ENCODE measurements around the gene TPRG1. TPM values are rescaled to one million over a fixed set of nuclear protein-coding genes. Genes with fewer than 3 reads are reported as not detected.

Gene TPRG1
- total and polyA plus RNA-seq, 2 of the 8 experiments (the other 6 are each of a cell fraction or from before 2014, with no cell fraction given) = 0.37 to 0.47 TPM

DNA sequence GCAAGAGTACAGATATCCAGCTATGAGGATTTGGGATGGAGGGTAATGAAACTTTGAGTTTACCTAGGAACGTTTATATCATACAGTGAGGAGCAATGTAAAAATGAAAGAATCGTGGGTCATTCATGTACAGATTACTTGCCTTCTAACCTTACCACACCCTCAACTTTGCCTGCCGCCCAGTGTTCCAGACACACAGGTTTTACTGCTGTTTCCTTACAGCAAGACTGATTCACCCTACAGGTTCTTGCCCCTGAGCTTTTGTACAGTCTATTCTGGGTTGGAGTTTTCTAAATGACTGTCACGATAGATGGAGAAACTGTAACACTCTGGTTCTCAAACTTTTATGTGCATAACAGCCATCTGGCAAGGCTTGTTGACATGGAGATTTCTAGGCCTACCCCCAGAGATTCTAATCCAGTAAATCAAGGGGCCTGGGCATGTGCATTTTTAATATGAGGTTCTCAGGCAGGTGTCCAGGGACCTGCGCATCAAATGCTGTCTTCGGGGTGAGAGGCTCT lies 6.6 kb upstream of the TPRG1 start:
- DNase-seq (ENCODE audit: low read depth in 1 of 2, low spot score in 2 of 2) (no peak), FAIRE-seq (no peak)
- H3K4me3 ChIP-seq (ENCODE audit: extremely low read depth in 1 of 4, insufficient read depth in 2 of 4, low read depth in 3 of 4, low read length in 4 of 4) = no peak overlapping the region
- no peak overlapping the region for H4K5ac ChIP-seq (ENCODE audit: insufficient read length, low read depth, low read length)
- ChIA-PET POLR2A (ENCODE audit: partially characterized antibody) (no interaction called here), CTCF (ENCODE audit: partially characterized antibody) (interaction anchor here (1.2 to 1.8 kb wide), 2 partner anchors 11 to 68 kb away, joined by 3 to 5 read pairs; no protein-coding TSS in a partner anchor)
- no peak for TF ChIP-seq CBX8 (IDR thresholded peaks at IDR 0.05; ENCODE audit: borderline replicate concordance, low read depth, low read length)
- no peak overlapping the region for H3K4ac ChIP-seq (replicated peaks; ENCODE audit: insufficient read length, low read depth, low read length)
- no peak overlapping the region for H3K56ac ChIP-seq (replicated peaks; ENCODE audit: insufficient read length, low read depth, low read length)
- peaks cover 0 to 1% of the 10 kb centered on the region in 2 experiments for H4K20me1 ChIP-seq (replicated peaks in 1 of 2; ENCODE audit: control insufficient read depth in 1 of 2, insufficient read depth in 2 of 2, low read length in 2 of 2)
- H3K4me1 ChIP-seq (replicated peaks in 1 of 4; ENCODE audit: control insufficient read depth in 3 of 4, insufficient read depth in 4 of 4, low read length in 3 of 4) = no peaks in the 10 kb centered on the region
- H4K8ac ChIP-seq (ENCODE audit: extremely low read depth, insufficient read depth, low read length) = no peak overlapping the region
- no peak overlapping the region for H2BK5ac ChIP-seq (ENCODE audit: low read depth, low read length)
- no peak overlapping the region for H2AFZ ChIP-seq (ENCODE audit: low read length)
- no peak overlapping the region for H2BK12ac ChIP-seq (ENCODE audit: low read depth, low read length)
- no peaks in the 10 kb centered on the region for H3K36me3 ChIP-seq (ENCODE audit: control insufficient read depth in 2 of 4, insufficient read depth in 4 of 4, low read length in 3 of 4)
- 87% methylated on average over 6 of the region's 6 CpGs; no CpG with 5 or more reads in 1 of the 2 experiments for WGBS, 2 experiments (ENCODE audit: extremely low coverage in 1 of 2, insufficient coverage in 1 of 2, insufficient read length in 1 of 2, insufficient replicate concordance in 2 of 2, low coverage in 1 of 2, low lambda C conversion rate in 2 of 2, missing lambda C conversion rate in 1 of 2)
- H3K9ac ChIP-seq (replicated peaks in 1 of 4; ENCODE audit: extremely low read depth in 1 of 4, low read depth in 3 of 4, low read length in 3 of 4) = no peak overlapping the region
- no peak overlapping the region for H4K91ac ChIP-seq (replicated peaks; ENCODE audit: insufficient read length, low read length)
- no peaks in the 10 kb centered on the region for H3K9me3 ChIP-seq (ENCODE audit: insufficient read depth in 2 of 2, low read depth in 1 of 2, low read length in 1 of 2)
- H2AK5ac ChIP-seq (ENCODE audit: low read depth, low read length) = no peak overlapping the region
- no peak overlapping the region for H2BK20ac ChIP-seq (ENCODE audit: low read length)
- H3K79me2 ChIP-seq (ENCODE audit: control insufficient read depth in 1 of 2, insufficient read depth in 2 of 2, low read length in 2 of 2) = no peaks in the 10 kb centered on the region
- no peak overlapping the region for H2BK15ac ChIP-seq (ENCODE audit: low read length)
- no peak overlapping the region for H3K23ac ChIP-seq (ENCODE audit: insufficient read length)
- H2BK120ac ChIP-seq (replicated peaks; ENCODE audit: low read depth, low read length) = no peak overlapping the region
- H3K23me2 ChIP-seq (ENCODE audit: low read depth, low read length) = peaks cover 2% of the 10 kb centered on the region; the same call in 1 of the 2 replicates
- no peak overlapping the region for H3K18ac ChIP-seq (ENCODE audit: extremely low read depth, low read length)
- no peak overlapping the region for H3K27ac ChIP-seq (ENCODE audit: low read depth, low read length)
- no peaks in the 10 kb centered on the region for H3K27me3 ChIP-seq (replicated peaks in 1 of 4; ENCODE audit: control insufficient read depth in 3 of 4, extremely low read depth in 1 of 4, insufficient read depth in 3 of 4, low read length in 3 of 4)
- no peak overlapping the region for H3K14ac ChIP-seq (ENCODE audit: insufficient read length)
- no peaks in the 10 kb centered on the region for H3K79me1 ChIP-seq (ENCODE audit: low read depth, low read length)
- no peak overlapping the region for H3K4me2 ChIP-seq (ENCODE audit: insufficient read depth in 1 of 2, low read depth in 2 of 2, low read length in 2 of 2)

Measured in H1 (cell line).